ENCODE data around the gene ARID5B.

Gene ARID5B

DNA sequence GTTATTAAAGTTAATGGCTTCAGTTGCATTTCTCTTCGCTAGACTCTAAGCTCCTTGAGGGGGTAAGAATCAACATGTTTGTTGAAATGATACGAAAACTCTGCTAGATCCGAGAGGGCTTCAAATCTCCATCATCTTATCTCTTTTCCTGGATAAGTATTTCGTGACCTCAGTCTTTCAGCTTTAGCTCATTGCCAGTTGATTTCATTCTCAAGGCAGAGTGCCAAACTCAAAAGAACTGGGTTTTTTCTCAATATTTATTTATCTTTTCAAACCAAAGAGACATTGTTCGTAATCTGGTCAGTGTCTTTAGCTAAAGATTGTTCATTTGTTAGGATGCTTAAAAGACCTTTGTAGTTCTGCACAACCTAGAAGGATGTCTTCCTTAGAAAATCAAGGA is 108.9 kb downstream of the ARID5B start:
- in situ Hi-C loops (cut with HindIII; ENCODE audit: low sequenced_read_pairs) = no loop called here

DNA sequence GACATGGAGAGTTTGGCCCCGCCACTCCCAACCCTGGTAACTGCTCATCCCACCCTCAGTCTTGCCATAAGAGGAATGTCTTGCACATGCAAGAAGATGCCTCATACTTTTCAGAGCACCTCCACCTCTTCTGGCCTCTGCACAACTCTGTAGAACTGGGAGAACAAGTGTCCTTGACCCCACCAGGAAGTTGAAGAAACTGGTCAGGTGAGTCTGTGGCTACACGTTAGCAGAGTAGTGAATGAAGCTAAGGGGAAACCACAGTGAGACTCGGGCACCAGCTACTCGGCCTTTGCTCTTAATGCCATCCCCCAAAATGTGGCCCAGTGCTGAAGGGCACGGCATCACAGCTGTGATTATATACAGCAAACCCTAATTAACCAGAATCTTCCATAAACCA is 110.1 kb downstream of the ARID5B start:
- in situ Hi-C loops (cut with HindIII; ENCODE audit: low sequenced_read_pairs) = no loop called here

DNA sequence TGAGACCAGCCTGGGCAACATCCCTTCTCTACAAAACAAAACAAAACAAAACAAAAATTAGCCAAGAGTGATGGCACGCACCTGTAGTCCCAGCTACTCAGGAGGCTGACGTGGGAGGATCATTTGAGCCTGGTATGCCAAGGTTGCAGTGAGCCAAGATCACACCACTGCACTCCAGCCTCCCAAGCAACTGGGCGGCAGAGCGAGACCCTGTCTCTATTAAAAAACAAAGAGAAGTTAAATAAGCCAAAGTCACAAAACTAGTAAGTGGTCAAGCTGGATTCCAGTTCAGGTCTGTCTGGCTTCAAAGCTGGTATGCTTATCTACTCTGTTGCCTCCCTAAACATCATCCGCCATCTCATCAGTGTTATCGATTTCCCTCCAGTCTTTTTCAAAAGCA is 110.8 kb downstream of the ARID5B start:
- in situ Hi-C loops (cut with HindIII; ENCODE audit: low sequenced_read_pairs) = no loop called here

DNA sequence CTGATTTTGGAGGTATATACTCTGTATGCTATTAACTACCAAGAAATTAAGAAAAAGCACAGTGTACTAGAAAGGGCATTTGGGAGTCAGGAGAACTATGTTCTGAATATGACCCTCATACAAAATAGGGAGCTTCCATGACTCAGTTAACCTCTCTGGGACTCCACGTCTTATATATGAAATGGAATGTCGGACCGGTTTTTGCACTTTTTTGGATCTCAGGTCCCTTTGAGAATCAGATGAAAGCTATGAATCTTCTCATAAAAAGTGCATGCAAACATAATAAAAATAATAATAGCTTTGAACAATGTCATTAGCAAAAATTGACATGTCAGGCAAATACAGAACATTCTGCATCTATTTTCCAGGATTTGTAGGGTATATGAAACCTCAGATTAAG is 113.0 kb downstream of the ARID5B start:
- in situ Hi-C loops (cut with HindIII; ENCODE audit: low sequenced_read_pairs) = no loop called here

DNA sequence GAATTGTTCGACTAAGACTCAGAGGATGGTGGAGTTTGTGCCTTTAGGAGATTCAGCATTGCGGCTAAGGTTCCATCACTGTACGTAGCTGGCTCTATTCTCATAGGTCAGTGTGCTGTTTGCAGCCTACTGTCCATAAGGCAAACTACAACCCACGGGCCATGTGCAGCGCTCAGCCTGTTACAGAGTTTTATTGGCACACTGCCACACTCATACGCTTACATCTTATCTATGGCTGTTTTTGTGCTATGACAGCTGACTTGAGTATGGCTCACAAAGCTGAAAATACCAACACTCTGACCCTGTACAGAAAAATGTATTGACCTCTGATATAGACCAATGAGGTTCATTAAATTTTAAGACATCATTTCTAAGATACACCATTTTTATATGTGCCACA is 114.5 kb downstream of the ARID5B start:
- in situ Hi-C loops (cut with HindIII; ENCODE audit: low sequenced_read_pairs) = no loop called here

DNA sequence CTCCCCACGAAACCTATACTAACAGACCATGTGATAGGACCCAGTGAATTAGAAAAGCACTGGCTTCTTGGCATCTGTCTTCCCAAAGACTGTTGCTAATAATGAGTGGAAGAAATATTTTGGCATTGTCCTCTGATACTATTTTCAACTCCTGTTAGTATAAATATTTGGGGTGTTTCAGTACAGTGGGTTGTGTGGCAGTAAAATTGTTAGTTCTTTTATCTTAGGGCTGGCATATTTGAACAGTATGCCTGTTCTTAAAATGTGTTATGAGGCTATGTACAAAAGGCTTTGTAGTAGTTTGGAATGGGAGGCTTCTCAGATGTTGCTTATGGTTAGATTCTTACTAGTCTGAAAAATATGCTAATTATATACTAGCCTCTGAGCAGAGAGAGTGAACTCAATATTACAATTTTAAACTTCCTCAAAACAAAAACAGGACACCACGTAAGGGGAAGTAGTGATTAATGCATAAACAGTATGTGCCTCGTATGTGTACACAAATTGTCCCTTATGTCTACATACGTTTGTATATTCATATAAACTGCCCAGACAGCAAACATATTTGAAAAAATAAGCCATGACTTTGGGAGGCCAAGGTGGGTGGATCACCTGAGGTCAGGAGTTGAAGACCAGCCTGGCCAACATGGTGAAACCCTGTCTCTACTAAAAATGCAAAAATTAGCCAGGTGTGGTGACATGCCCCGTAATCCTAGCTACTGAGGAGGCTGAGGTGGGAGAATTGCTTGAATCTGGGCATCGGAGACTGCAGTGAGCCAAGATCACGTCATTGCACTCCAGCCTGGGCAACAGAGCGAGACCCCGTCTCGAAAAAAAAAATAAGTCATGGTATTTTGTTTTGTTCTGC is 115.4 kb downstream of the ARID5B start:
- in situ Hi-C loops (cut with HindIII; ENCODE audit: low sequenced_read_pairs) = no loop called here

DNA sequence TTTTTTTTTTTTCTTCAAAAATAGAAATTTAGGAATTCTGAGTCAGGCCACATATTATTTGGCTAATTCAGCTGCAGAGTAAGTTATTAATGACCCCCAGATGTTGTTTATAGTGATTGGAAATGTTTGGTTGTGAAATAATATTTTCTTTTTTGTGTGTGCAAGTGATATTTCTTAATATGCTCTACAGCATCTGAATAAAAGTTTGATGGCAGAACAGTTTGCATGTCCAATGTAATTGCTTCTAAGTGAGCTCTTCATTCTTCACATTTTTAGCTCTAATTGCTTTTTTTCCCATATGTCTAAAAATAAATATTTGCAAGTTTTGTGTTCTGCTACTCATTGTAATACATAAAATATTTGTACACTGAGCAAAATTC is 116.0 kb downstream of the ARID5B start:
- in situ Hi-C loops (cut with HindIII; ENCODE audit: low sequenced_read_pairs) = no loop called here

DNA sequence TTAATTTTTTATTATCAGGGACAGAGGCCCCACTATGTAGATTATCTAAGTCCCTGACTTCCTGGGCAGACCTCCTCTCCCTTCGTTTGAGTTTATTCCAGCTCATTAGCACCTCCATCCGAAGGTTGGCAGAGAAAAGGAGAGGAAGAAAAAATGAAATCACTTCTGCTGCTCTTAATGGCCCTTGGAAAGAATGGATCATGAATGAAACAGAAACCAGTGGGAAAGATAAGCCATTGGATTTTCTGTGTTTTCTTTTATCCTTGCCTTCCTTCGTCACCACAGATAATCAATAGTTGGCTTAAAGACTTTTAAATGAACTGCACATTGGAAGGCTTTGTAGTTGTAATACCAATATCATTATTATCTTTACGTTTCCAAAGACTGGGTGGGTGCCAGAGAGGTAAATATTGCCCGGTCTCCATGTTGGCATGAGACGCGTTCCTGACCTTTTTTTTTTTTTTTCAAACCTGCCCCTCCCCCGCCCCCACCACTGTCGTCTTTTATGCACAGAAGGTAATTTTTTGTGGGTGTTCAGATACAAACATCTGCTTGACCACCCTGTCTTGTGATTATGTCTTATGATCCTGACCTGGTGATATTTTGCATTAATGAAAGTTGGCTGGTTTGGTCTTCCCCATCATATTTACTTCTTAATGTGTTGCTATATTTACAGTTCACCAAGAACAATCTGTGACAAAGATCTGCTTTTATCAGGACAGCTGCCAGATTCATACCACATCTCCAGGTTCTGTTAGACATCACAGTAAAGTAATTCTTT is 116.8 kb downstream of the ARID5B start:
- in situ Hi-C loops (cut with HindIII; ENCODE audit: low sequenced_read_pairs) = no loop called here

DNA sequence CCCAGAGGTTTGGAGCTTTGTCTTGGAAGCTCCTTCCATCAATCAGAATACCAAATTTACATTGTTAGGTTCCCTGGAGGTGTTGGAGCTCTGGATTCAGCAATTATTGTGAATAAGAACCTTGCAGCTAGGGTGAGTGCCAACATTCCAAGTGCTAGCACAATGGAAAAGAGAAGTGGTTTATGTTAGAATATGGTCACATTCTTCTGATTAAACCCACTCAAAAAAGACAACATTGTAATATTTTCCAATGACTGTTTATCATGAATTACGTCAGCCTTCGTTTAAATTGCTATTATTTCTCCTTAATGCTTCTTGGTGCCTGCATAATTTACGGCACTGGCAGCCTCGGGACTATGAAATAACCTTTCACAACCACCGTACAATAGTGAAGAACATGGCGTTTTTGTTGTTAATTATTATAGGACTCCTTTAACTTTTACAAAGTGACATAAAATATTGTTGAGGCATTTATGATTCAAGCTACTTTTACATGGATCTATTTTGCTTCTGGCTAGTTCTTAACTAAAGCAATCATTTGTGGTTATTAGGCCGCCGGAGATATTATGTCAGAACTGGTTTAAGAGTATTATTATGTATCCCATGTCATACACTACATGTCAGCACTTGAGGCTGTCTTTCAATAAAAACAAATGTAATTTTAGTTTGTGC is 117.7 kb downstream of the ARID5B start:
- in situ Hi-C loops (cut with HindIII; ENCODE audit: low sequenced_read_pairs) = no loop called here

DNA sequence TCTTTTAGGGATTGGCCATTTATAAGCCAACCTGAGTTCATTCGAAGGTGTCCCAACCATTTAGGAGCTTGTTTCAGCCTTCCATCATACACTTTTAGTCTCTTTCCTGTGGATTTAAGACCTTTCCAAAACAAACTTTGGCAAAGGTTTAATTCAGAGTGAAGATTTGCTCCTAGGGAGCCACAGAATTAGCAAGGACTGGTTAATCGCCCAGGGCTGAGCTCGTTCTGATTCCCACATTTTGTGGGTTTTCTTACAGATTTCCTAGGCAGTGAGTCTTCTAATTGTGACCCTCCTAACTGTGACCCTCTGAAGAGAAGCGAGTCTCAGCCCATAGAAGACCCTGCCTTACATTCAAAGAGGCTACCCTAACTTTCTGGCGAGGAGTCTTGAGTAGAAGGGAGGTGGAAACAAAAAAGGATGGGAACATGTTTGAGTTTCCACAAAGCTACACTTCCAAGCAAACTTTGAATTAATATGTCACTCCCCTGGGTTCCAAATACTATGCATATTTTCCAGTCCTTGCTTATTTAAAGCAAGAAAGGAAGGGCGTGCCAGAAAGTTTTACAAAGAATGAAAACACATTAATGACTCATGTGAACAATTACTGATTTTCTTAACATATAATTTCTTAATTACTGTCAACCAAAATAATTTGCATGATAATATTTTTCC is 118.3 kb downstream of the ARID5B start:
- in situ Hi-C loops (cut with HindIII; ENCODE audit: low sequenced_read_pairs) = no loop called here

DNA sequence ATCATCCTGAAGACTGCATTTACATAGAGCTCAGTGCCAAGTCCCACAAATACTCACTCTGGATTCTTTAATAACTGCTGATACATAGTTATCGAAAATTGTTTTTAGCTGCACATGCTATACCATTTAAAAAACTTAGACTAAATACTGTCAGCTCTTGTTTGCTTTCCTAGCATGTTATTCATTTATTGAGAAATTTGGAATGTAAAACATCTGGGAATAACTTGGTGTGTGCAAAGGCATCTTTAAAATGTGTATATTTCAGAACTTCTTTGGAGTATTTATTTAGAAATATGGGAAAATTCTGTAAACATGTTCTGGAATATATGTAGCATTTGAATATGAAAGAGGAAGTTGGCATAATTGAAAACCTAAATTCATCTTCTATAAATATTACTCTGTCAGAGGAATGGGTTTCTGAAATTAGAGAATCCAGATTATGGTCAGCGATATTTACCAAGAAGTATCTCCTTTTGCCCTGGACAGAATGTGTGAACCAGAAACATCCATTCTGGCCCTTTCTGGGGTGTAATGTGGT is 119.7 kb downstream of the ARID5B start:
- in situ Hi-C loops (cut with HindIII; ENCODE audit: low sequenced_read_pairs) = no loop called here

DNA sequence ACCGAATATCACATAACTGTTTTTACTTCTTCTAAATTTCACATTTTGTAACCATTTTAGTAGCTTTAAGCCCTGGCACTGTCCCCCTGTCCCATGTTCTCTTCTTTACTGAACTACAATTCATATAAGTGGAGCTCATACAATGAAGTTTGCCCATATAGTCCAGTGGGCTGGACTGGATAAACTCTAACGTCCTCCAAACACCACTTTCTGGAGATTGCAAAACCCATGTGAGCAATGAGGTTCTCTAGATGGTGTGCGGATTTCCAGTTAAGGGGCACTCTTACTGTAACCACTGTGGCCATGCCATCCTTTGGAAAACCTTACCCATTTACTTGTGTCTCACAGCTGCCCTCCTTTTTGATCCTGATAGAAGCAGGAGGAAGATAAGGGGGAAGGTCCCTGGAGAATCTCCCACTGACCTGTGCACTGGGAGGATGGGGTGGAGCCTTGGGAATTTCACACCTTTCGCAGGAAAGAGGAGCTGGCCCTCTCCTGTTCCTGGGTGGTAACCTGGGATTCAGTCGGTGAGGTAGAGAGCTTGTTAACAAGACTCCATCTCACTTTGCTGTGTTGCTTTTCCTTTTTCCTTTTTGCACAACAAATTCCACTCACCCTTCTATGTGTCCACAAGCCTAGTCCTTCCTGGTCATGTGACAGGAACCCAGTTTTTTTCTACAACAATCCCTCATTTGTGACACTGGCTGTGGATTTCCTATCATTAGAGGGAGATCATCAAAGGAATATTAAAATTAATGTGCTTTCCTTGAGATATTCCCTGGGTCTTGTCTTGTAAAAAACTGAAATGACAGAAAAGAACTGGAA is 120.7 kb downstream of the ARID5B start:
- in situ Hi-C loops (cut with HindIII; ENCODE audit: low sequenced_read_pairs) = no loop called here

DNA sequence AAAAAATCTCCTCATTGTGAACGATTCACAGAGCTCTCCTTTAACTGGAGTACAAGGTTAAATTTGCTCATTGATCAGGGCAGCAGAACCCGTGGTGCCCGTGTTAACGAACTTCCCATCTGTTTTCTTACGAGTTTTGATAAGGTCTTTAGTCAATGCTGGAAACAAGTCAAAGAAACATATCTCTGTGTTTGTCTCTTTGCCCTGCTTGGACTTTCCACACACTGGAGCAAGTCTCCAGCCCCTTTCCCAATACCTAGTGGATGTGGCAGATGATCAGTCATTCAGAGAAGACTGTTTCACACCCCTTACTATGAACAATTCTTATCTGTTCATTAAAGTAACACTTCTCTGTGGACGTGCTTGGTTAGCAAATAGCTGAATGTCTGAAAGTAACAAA is 121.3 kb downstream of the ARID5B start:
- in situ Hi-C loops (cut with HindIII; ENCODE audit: low sequenced_read_pairs) = no loop called here

DNA sequence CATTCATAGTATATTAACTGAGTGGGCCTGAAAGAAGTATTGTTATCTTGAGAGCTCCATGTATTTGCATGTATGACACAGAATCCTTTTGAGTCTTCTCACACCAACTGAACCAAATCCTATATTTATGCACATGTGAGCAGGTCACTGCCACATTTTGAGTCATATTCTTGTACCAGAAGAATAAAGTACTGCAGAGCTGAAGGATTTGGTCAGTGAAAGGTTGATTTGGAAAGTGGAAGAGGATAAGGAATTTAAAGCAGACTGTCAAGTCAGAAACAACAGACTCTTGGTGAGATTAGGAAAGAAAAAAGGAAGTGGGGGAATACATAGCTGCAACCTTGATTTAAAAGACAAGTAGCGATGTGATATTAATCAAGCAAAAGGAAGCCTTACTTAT is 121.8 kb downstream of the ARID5B start:
- in situ Hi-C loops (cut with HindIII; ENCODE audit: low sequenced_read_pairs) = no loop called here

DNA sequence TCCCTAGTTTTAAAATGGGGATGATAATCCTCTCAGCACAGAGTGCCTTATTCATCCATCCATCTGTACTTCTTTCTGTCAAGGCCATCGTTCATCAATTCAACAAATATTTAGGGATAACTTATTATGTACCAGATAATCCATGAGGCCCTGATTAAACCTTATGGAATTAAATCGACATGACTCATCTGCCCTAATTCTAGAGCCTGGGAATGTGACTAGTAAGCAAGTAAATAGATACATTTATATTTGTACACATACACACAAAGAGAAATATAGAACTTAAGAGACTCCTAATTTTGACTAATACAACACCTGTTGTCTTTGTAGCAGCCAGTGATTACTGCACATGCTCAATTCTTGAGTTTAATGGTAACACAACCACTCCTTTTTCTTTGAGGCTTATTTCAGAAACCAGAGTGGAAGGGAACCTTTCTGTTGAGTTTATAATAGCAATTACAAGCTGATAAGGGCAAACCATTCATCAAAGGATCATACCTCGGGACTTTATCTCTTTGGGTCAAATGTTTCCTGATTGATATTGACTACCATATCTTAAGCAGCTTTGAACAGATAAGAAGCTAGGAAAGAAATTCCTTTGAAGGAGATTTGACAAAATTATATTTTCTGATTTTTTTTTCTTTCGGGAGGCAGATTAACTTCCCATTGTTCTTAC is 122.7 kb downstream of the ARID5B start:
- in situ Hi-C loops (cut with HindIII; ENCODE audit: low sequenced_read_pairs) = no loop called here

DNA sequence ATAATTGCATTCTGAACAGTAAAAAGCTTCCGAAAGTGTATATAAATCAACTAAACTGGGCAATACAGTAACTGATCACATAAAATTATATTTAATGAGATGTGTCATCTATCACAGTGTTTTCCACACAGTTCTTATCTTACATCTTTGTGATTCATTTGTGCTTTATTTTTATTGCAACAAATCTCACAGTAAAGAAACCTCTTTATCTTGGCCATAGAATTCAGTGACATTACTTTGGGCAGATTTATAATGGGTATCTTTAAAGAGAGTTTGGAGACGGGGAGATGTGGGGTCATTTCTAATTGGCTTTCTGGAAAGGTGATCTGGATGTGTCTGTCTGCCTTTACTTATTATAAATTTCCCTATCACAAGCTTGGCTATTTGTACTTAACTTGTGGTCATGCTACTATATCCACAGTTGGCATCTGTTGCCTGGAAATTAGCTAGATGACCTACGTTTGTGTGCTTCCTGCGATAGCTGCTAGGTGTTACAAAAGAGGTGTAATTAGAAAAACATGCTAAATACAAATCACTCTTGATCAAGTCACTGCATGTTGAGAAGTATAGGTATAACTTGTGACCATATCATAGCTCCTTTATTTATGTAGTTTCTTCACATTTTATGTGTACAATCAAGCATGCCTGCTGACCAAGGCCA is 123.8 kb downstream of the ARID5B start:
- in situ Hi-C loops (cut with HindIII; ENCODE audit: low sequenced_read_pairs) = no loop called here

DNA sequence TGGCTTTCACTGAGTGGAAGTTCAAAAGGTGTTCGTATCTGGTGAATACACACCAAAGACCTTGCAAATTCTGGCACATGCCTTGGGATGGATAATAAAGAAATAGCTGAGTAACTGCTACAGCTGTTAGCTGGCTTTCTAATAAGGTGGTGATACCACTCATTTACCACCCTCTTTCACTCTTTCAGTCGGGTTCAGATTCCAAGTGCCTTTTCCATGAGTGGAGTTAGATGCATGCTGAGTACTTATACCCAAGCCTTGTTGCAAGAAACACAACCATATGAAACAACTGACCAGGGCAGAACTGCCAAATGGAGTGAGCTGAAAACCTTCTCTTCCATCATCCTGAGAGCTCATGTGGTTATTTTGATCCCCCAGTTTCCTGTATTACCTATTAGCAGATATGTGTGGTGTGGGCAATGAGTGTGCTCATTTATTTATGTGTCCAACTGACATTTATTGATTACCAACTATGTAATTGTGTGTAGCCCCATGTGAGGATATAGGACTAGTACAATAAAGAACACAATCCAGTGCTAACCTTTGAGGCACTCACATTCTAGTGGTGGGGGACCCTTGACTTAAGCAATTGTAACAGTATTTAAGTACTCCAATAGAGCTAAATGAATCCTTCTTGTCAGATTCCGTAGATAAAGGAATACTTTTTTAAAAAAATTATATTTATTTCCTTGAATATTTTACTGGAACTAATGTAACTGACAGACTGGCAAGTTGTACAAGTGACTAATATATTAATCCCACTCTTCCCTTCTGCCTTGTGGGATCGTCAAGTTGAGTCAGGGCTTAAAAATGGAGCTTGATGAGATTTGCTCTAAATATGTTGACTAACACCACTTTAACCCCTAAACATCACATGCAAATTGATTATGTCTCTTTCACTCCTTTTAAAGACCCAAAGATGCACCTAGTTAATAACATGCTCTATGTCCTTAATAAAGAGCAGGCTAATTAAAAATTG is 124.7 kb downstream of the ARID5B start:
- in situ Hi-C loops (cut with HindIII; ENCODE audit: low sequenced_read_pairs) = no loop called here
